ENCODE results near the gene FBXO2.

Gene FBXO2

GRCh38 chr1:11684070-11684469 is 29.8 kb upstream of the FBXO2 start:
- DNase-seq = no peak
- in situ Hi-C loops (cut with MboI; ENCODE audit: low pct_unique_long_range_greater_than_20kb, low sequenced_read_pairs) = no loop called here

GRCh38 chr1:11682799-11683198 is 28.6 kb upstream of the FBXO2 start:
- in situ Hi-C loops (cut with MboI; ENCODE audit: low pct_unique_long_range_greater_than_20kb, low sequenced_read_pairs) = no loop called here
- no peak for DNase-seq

- in situ Hi-C loops (cut with MboI; ENCODE audit: low pct_unique_long_range_greater_than_20kb, low sequenced_read_pairs) = no loop called here
- DNase-seq = no peak
Measured at GRCh38 chr1:11682287-11682771, 28.1 kb upstream of the FBXO2 start.

GRCh38 chr1:11681071-11681771 is 27.0 kb upstream of the FBXO2 start, which contains the start of gene MAD2L2:
TSS of gene MAD2L2 (minus strand) at chr1:11681148. CDS start at chr1:11680601, 547 bp downstream.
- peak; percentile 74 for DNase-seq
- in situ Hi-C loops (cut with MboI; ENCODE audit: low pct_unique_long_range_greater_than_20kb, low sequenced_read_pairs) = no loop called here

GRCh38 chr1:11680270-11681070 is 26.2 kb upstream of the FBXO2 start:
- DNase-seq = peak; percentile 38
- in situ Hi-C loops (cut with MboI; ENCODE audit: low pct_unique_long_range_greater_than_20kb, low sequenced_read_pairs) = no loop called here

GRCh38 chr1:11678442-11678841 is 24.2 kb upstream of the FBXO2 start:
- in situ Hi-C loops (cut with MboI; ENCODE audit: low pct_unique_long_range_greater_than_20kb, low sequenced_read_pairs) = no loop called here
- no peak for DNase-seq

GRCh38 chr1:11676386-11677103 is 22.3 kb upstream of the FBXO2 start:
- in situ Hi-C loops (cut with MboI; ENCODE audit: low pct_unique_long_range_greater_than_20kb, low sequenced_read_pairs) = no loop called here
- DNase-seq = no peak

- no peak for DNase-seq
- in situ Hi-C loops (cut with MboI; ENCODE audit: low pct_unique_long_range_greater_than_20kb, low sequenced_read_pairs) = no loop called here
Measured at GRCh38 chr1:11675325-11675724, 21.1 kb upstream of the FBXO2 start.

GRCh38 chr1:11674488-11674887 is 20.3 kb upstream of the FBXO2 start:
- in situ Hi-C loops (cut with MboI; ENCODE audit: low pct_unique_long_range_greater_than_20kb, low sequenced_read_pairs) = no loop called here
- DNase-seq = no peak

GRCh38 chr1:11673089-11673769 is 19.0 kb upstream of the FBXO2 start:
- DNase-seq = no peak

GRCh38 chr1:11671544-11672286 is 17.5 kb upstream of the FBXO2 start:
- DNase-seq = no peak
- in situ Hi-C loops (cut with MboI; ENCODE audit: low pct_unique_long_range_greater_than_20kb, low sequenced_read_pairs) = no loop called here

More at GRCh38 chr1:11673089-11673769, 19.0 kb upstream of the FBXO2 start:
- in situ Hi-C loops (cut with MboI; ENCODE audit: low pct_unique_long_range_greater_than_20kb, low sequenced_read_pairs) = no loop called here

GRCh38 chr1:11671205-11671543 is 16.9 kb upstream of the FBXO2 start:
- DNase-seq = no peak
- in situ Hi-C loops (cut with MboI; ENCODE audit: low pct_unique_long_range_greater_than_20kb, low sequenced_read_pairs) = no loop called here

- DNase-seq = no peak
- in situ Hi-C loops (cut with MboI; ENCODE audit: low pct_unique_long_range_greater_than_20kb, low sequenced_read_pairs) = no loop called here
Measured at GRCh38 chr1:11670747-11671146, 16.5 kb upstream of the FBXO2 start.

- DNase-seq = no peak
- in situ Hi-C loops (cut with MboI; ENCODE audit: low pct_unique_long_range_greater_than_20kb, low sequenced_read_pairs) = no loop called here
Measured at GRCh38 chr1:11668516-11668915, 14.3 kb upstream of the FBXO2 start.

- DNase-seq = peak; percentile 31
- in situ Hi-C loops (cut with MboI; ENCODE audit: low pct_unique_long_range_greater_than_20kb, low sequenced_read_pairs) = no loop called here
Measured at GRCh38 chr1:11664336-11665065, 10.3 kb upstream of the FBXO2 start.

- no peak for DNase-seq
- in situ Hi-C loops (cut with MboI; ENCODE audit: low pct_unique_long_range_greater_than_20kb, low sequenced_read_pairs) = no loop called here
Measured at GRCh38 chr1:11661103-11661502, 6.9 kb upstream of the FBXO2 start.

GRCh38 chr1:11659748-11660147 is 5.5 kb upstream of the FBXO2 start:
- in situ Hi-C loops (cut with MboI; ENCODE audit: low pct_unique_long_range_greater_than_20kb, low sequenced_read_pairs) = no loop called here
- DNase-seq = no peak

GRCh38 chr1:11658542-11658941 is 4.3 kb upstream of the FBXO2 start:
- DNase-seq = no peak
- in situ Hi-C loops (cut with MboI; ENCODE audit: low pct_unique_long_range_greater_than_20kb, low sequenced_read_pairs) = no loop called here

Measured in KBM-7 (cell line).